Fibroblast of skin of back (primary cell): ENCODE measurements around the gene OR5H6. TPM values are rescaled to one million over a fixed set of nuclear protein-coding genes. Genes with fewer than 3 reads are reported as not detected.
"Not testable (repeated sequence)": the region's sequence is repeated elsewhere in the genome, so short reads cannot be mapped to it uniquely, and the experiment has no call there.

Source experiments
- DNase-seq: peaks from one replicate; pipeline ENCODE4 v3.0.0-alpha.2; 2013
- polyA plus RNA-seq, 2 experiments: library from polyadenylated mRNA; unstranded; fragments of 120-200 nt; gene quantifications; one replicate each; pipeline ENCODE4 v1.2.1, GENCODE V29; 2013; ENCODE audit not compliant: insufficient read length in 2 of 2

The OR5H6 gene
- not detected for polyA plus RNA-seq (2013, experiment 1 of 2; ENCODE audit: insufficient read length)
- not detected for polyA plus RNA-seq (2013, experiment 2 of 2; ENCODE audit: insufficient read length)

DNA sequence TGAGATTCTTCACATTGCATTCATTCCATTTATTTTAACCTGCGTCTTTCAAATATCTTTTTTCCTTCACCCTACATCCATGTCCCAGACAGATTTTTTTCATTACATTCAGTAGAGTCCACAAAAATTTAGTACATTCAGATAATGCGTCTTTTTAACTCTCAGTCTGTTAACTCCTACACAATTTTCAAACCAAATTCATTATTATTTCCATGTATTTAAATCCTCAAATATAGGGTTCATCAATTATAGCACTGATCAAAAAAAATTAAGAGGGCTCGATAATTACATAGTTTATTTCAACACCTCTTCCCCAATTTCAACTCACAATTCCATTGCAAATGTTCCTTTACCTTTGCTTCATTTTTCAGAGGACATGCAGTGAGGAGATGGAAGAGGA, at the start of gene OR5H6:
Gene OR5H6 (plus strand): TSS at position 301 of the 400 bp plus-strand sequence. CDS start 89 bp downstream, at position 390.
- DNase-seq = no peak

DNA sequence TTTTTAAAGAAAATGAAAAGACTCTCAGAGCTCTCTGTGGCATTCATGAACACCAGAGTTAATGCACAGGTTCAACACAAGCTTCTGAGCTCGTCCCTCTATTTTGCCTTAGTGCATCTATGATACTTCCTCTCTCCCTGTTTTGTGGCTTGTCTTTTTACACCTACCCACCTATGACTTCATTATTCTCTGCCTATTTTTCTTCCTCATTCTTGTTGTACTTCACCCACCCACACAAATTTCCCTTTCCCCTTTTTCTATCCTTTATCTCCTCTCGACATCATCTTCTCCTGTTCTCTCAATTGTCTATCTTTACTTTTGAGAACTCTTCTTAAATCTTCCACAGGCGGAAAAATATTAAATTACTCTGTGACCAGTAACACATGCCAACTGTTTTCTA, 49.0 kb upstream of the OR5H6 start:
- no peak for DNase-seq

DNA sequence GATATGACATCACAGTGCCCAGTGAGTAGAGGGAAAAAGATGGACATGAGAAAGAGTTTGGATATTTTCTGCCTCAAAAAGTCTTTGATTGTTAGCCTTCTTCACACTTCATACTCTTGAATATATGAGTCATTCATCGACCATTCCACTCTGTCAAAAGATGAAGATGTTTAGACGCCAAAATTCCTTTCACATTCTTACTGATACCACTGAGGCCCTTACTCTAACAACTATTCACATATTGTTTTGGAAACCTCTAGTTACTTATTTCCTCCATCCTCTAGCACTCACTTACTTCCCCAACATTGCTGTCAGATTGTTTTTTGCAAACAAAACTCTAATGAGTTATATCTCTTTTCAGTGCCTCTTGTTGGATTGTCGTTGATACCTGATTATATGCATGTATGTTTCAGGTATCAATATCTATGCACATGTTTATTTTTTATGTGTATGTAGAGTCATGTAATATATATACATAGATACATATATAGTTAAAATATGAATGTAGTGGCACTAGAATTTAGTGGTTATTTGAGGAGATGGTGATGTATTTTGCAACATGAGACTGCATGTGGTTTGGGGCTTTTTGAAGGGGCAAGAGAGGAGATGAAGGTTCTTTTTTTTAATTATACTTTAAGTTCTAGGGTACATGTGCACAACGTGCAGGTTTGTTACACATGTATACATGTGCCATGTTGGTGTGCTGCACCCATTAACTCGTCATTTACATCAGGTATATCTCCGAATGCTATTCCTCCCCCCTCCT, 40.0 kb upstream of the OR5H6 start:
- DNase-seq = no peak

DNA sequence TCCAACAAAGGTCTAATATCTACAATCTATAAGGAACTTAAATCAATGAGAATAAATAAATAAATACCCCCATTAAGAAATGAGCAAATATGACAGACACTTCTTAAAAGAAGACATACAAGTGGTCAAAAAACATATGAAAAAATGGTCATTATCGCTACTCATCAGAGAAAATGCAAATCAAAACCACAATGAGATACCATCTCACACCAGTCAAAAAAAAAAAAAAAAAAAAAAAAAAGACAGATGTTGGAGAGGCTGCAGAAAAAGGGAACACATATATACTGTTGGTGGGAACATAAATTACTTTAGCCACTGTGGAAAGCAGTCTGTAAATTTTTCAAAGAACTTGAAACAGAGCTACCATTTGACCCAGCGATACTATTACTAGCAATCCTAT, 31.6 kb upstream of the OR5H6 start:
- DNase-seq = no peak

DNA sequence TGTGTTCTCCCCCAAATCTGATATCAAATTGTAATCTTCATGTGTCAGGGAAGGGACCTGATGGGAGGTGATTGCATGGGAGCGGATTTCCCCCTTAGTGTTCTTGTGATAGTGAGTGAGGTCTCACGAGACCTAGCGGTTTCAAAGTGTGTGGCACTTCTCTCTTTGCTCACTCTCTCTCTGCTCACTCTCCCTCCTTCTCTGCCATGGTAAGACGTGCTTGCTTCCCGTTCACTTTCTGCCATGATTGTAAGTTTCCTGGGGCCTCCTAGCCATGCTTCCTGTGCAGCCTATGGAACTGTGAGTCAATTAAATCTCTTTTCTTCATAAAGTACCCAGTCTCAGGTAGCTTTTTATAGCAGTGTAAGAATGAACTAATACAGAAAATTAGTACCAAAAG, 30.6 kb upstream of the OR5H6 start:
- DNase-seq = no peak

DNA sequence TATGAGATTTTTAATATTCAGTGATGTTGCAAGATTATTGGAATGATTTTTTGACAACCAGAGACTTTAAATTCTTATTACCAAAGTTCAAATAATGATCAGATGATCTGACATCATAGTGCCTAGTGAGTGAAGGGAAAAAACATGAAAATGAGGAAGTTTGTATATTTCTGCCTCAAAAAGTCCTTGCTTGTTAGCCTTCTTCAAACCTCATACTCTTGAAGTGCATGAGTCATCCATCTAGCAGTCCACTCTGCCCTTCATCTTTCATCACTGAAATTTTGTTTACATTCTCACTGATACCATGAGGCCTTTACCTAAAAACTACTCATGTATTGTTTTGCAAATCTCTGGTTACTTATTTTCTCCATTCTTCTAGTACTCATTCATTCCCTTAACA, 23.9 kb upstream of the OR5H6 start:
- DNase-seq = no peak

DNA sequence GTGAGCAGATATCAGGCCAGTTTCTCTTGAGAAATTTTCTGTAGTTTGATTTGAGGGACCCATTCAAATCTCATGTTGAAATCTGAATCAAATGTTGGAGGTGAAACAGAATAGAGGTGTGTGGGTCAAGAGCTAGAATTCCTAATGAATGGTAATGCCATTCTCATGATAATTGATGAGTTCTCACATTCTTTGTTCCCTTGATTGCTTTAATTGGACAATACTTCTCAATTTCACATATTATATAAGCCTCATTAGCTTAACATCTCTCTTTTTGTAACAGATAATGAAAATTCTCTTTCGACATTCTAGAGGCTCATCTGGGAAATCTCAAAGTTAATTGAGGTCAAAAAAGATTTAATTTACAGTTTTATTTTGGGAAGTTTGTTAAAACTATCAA, 21.9 kb upstream of the OR5H6 start:
- no peak for DNase-seq

DNA sequence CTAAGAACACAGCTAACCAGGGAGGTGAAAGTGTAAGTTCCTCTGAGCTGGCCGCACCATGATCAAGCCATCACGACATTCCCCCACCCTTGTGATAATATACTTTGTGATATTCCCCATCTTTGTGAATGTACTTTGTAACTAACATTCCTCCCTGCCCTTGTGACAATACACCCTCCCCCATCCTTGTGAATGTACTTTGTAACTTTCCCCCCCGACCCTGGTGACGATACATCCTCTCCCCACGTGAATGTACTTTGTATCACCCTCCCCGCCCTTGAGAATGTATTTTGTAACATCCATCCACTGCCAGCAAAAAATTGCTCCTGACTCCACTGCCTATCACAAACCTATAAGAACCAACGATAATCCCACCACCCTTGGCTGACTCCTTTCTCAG, 20.2 kb upstream of the OR5H6 start:
- no peak for DNase-seq

DNA sequence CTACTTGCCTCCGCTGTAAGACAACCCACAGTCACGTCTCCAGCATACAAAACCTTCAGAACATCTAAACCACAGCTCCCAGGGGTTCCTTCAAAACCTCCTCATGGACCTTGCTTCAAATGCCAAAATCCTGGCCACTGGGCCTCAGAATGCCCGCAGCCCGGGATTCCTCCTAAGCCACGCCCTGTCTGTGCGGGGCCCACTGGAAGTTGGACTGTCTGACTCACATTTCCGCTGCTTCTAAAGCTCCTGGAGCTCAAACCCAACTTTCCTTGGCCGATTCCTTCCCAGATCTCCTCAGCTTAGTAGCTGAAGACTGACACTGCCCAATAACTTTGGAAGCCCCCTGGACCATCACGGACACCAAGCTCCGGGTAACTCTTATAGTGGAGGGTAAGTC, 17.9 kb upstream of the OR5H6 start:
- no peak for DNase-seq

DNA sequence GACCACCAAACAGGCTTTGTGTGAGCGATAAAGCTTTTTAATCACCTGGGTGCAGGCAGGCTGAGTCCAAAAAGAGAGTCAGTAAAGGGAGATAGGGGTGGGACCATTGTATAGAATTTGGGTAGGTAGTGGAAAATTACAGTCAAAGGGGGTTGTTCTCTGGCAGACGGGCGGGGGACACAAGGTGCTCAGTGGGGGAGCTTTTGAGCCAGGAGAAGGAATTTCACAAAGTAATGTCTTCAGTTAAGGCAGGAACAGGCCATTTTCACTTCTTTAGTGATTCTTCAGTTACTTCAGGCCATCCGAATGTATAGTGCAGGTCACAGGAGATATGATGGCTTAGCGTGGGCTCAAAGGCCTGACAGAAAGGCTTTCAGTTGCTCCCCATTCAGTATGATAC, 8.0 kb upstream of the OR5H6 start:
- not testable (repeated sequence) for DNase-seq

DNA sequence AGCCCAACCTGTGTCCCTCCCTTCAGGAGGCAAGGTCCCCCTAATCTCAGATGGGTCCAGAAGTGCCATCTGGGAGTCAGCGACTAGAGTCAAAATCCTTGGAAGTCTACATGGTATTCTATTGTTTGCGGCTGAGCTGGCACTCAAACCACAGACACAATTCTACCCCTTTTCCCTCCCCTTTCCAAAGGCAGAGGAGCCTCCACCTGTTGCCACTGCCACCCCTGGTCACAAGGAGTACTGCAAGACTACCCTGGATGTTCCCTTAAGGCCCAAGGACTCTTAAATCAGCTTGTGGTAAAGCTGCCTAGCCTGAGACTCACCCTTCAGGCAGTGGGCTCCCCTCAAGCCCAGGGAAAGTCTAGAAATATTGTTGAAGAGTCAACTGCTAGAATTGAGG, 4.3 kb upstream of the OR5H6 start:
- no peak for DNase-seq

DNA sequence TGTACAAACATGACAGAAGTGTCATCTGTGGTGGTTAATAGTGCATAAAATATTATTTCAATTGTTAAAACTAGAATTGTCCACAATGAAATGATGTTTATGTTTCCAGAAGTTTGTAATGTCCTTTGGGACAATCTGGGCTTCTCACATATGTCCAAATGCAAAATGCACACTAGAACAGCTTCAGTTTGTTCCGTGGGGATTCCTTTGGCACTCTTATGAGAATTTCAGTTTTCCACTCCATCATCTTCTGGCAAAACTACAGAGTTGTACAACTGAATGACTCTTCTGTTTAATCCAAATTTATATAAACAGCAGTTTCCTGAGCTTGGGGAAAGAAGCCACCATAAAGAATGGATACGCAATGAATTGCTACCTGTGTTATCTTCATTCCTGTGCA, 2.0 kb upstream of the OR5H6 start:
- no peak for DNase-seq

DNA sequence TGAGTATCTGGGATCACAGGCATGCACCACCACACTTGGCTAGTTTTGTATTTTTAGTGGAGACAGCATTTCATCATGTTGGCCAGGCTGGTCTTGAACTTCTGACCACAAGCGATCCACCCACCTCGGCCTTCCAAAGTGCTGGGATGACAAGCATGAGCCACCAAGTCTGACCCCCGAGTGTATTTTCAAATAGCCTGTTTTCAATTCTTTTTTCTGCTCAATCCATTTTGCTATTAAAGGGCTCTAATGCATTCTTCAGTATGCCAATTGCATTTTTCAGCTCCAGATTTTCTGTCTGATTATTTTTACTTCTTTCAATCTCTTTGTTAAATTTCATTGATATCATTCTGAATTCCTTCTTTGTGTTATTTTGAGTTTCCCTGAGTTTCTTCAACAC, 5.8 kb downstream of the OR5H6 start:
- no peak for DNase-seq

DNA sequence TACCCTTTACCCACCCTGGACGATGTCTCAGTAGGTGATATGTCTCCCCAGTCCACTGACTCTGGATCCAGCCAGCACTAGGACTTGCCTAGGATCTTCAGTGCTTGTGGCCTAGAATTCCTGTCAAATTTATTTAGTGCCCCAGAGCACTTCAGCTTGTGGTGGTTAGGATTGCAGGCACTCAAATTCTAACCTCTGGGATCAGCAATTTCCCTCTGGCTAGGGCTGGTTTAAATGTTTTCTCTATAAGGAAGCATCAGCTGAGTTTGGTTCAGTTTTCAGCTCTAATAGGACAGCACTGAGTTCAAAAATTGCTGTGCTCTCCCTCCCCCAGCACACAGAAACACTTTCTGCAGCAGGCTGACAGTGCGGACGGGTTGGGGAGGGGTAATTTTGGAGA, 8.1 kb downstream of the OR5H6 start:
- no peak for DNase-seq

DNA sequence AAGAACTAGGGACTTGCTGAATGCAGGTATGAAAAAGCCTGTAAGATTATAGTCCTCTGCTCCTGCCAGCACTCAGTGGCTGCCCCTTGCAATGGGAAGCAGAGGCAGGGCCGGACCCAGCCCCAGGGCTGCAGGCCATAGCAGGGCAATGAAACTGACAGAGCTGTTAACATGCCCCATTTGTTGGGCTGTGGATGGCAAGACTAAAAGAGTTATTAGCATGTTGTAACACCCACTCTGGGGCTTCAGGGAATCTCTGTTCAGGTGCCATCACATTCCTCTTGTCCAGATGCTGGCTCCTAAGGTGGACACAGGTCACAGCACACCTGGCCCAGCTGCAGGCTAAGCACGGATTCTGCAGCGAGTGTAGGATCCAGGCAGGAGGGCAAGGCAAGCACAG, 10.9 kb downstream of the OR5H6 start:
- DNase-seq = no peak

DNA sequence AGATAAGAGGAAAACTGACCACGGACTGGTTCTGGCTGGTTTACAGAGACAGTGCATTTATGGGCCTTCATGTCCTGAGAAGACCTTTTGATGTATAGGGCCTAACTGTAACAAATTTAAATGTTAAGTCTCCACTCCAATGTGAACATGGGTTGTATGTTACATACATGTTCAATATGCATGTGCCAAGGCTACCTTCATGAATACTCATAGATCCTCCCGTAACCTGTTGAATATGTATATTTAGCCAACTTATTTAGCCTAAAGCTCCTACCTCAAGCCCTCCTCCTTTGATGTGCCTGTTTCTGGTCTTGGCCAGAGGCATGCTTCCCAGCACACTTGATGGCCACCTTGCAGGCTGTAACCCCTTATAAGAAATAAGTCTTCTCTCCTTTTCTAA, 18.2 kb downstream of the OR5H6 start, which contains the start of gene OR5H2:
Gene OR5H2 (plus strand): TSS at position 301 of the 400 bp plus-strand sequence. CDS start 398 bp downstream, outside the sequence.
- no peak for DNase-seq

DNA sequence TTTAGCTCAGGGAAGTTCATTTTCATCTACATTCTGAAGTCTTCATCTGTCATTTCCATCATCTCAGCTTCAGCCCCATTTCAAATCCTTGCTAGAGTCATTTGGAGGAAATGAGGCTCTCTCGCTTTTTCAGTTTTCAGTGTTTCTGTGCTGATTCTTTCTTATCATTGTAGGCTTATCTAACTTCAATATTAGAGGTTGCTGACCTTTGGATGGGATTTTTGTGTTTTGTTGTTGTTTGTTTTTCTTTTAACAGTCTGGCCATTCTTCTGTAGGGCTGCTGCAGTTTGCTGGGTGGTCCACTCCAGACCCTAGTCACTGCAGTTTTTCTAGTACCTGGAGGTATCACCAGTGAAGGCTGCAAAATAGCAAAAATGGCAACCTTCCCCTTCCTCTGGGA, 26.9 kb downstream of the OR5H6 start:
- DNase-seq = no peak

DNA sequence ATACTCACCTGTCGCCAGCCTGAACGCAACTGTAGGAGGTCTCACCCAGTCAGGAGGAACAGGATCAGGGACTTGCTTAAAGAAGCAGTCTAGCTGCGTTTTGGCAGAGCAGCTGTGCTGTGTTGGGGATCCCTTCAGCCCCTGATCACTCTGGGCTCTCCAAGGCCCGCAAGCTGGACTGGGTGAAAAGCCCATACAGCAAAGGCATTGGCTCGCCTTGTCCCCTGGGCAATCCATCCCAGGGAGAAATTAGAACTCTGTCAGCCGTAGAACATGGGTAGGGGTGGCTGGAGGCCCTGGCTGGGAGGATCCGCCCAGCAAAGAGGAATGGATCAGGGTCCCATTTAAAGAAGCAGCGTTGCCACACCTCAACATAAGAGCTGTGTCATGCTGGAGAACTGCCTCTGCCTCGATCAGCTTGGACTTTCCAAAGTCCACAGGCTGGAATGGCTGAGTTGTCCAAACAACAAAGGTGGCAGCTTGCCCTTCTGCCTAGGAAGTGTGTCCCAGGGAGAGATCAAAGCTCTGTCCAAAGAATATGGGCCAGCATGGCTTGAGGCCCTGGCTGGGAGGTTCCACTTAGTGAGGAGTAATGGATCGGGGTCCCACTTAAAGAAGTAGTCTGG, 27.4 kb downstream of the OR5H6 start:
- DNase-seq = no peak
